ENCODE measurements around the gene TSPAN18. TPM values are rescaled to one million over a fixed set of nuclear protein-coding genes. Genes with fewer than 3 reads are reported as not detected.

Gene TSPAN18
- total and polyA plus RNA-seq, 2 of the 8 experiments (the other 6 are each of a cell fraction or from before 2014, with no cell fraction given): 5.2 to 10.2 TPM

GRCh38 chr11:44946263-44946662 is 219.5 kb downstream of the TSPAN18 start:
- H3K56ac ChIP-seq (replicated peaks; ENCODE audit: insufficient read length, low read depth, low read length): no peak overlapping the region
- H4K20me1 ChIP-seq (replicated peaks in 1 of 2; ENCODE audit: control insufficient read depth in 1 of 2, insufficient read depth in 2 of 2, low read length in 2 of 2): peaks cover 0 to 9% of the 10 kb centered on the region in 2 experiments
- CTCF ChIA-PET (ENCODE audit: partially characterized antibody): interaction anchor here (0.6 to 24.5 kb wide), 13 partner anchors 11 to 1679 kb away, joined by 3 to 1347 read pairs (median 5); no protein-coding TSS in a partner anchor
- H3K4me2 ChIP-seq (ENCODE audit: insufficient read depth in 1 of 2, low read depth in 2 of 2, low read length in 2 of 2): no peak overlapping the region
- H3K14ac ChIP-seq (ENCODE audit: insufficient read length): no peak overlapping the region
- no peak overlapping the region for H2BK120ac ChIP-seq (replicated peaks; ENCODE audit: low read depth, low read length)
- DNase-seq (ENCODE audit: low read depth in 1 of 2, low spot score in 2 of 2) (no peak), FAIRE-seq (no peak)
- peaks cover 0 to 6% (median 0%) of the 10 kb centered on the region in 4 experiments; a peak in 2 of 8 replicates for H3K36me3 ChIP-seq (ENCODE audit: control insufficient read depth in 2 of 4, insufficient read depth in 4 of 4, low read length in 3 of 4)
- H2BK20ac ChIP-seq (ENCODE audit: low read length): peak overlapping the region; percentile 55; the same call in 1 of the 2 replicates
- no peak overlapping the region for H3K23ac ChIP-seq (ENCODE audit: insufficient read length)
- H3K18ac ChIP-seq (ENCODE audit: extremely low read depth, low read length): no peak overlapping the region
- H2AFZ ChIP-seq (ENCODE audit: low read length): no peak overlapping the region
- H4K5ac ChIP-seq (ENCODE audit: insufficient read length, low read depth, low read length): no peak overlapping the region
- H2AK5ac ChIP-seq (ENCODE audit: low read depth, low read length): no peak overlapping the region
- H4K91ac ChIP-seq (replicated peaks; ENCODE audit: insufficient read length, low read length): no peak overlapping the region
- no peaks in the 10 kb centered on the region for H3K9me3 ChIP-seq (ENCODE audit: insufficient read depth in 2 of 2, low read depth in 1 of 2, low read length in 1 of 2)
- H2BK12ac ChIP-seq (ENCODE audit: low read depth, low read length): peak overlapping the region; percentile 60; the same call in 1 of the 2 replicates
- no peak overlapping the region for H3K27ac ChIP-seq (ENCODE audit: low read depth, low read length)
- 0 out of 2 replicates have a peak overlapping the region, but pooled peaks have one; percentile 21 for H2BK5ac ChIP-seq (ENCODE audit: low read depth, low read length)
- POLR2A ChIA-PET (ENCODE audit: partially characterized antibody): interaction anchor here (1.4 to 2.2 kb wide), 6 partner anchors 9 to 19 kb away, joined by 4 to 8 read pairs (median 4); no protein-coding TSS in a partner anchor
- H3K4ac ChIP-seq (replicated peaks; ENCODE audit: insufficient read length, low read depth, low read length): no peak overlapping the region
- H3K23me2 ChIP-seq (ENCODE audit: low read depth, low read length): peaks cover 9% of the 10 kb centered on the region; the same call in 1 of the 2 replicates
- WGBS, 2 experiments (ENCODE audit: extremely low coverage in 1 of 2, insufficient coverage in 1 of 2, insufficient read length in 1 of 2, insufficient replicate concordance in 2 of 2, low coverage in 1 of 2, low lambda C conversion rate in 2 of 2, missing lambda C conversion rate in 1 of 2): 88% methylated on average over 12 of the region's 12 CpGs; no CpG with 5 or more reads in 1 of the 2 experiments
- H4K8ac ChIP-seq (ENCODE audit: extremely low read depth, insufficient read depth, low read length): no peak overlapping the region
- H3K9ac ChIP-seq (replicated peaks in 1 of 4; ENCODE audit: extremely low read depth in 1 of 4, low read depth in 3 of 4, low read length in 3 of 4): no peak overlapping the region
- peaks cover 25% of the 10 kb centered on the region for H3K79me1 ChIP-seq (ENCODE audit: low read depth, low read length)
- H3K27me3 ChIP-seq (replicated peaks in 1 of 4; ENCODE audit: control insufficient read depth in 3 of 4, extremely low read depth in 1 of 4, insufficient read depth in 3 of 4, low read length in 3 of 4): no peaks in the 10 kb centered on the region; a peak in 1 of 7 replicates
- peaks cover 5 to 34% of the 10 kb centered on the region in 2 experiments for H3K79me2 ChIP-seq (ENCODE audit: control insufficient read depth in 1 of 2, insufficient read depth in 2 of 2, low read length in 2 of 2)
- TF ChIP-seq CTBP2 (IDR thresholded peaks at IDR 0.05; ENCODE audit: borderline replicate concordance, insufficient read depth, insufficient read length, low read length) (no peak), SIX5 (IDR thresholded peaks at IDR 0.05; ENCODE audit: low read depth, low read length) (no peak), SIRT6 (IDR thresholded peaks at IDR 0.05; ENCODE audit: low read length) (no peak), RXRA (IDR thresholded peaks at IDR 0.05; ENCODE audit: insufficient read depth, low read depth, low read length) (no peak), TCF12 (IDR thresholded peaks at IDR 0.05; ENCODE audit: low read depth, low read length) (no peak), CHD1 (IDR thresholded peaks at IDR 0.05; ENCODE audit: low read depth, low read length) (no peak), BRCA1 (IDR thresholded peaks at IDR 0.05; ENCODE audit: low read depth, low read length) (no peak), ZNF274 (IDR thresholded peaks at IDR 0.05; ENCODE audit: borderline replicate concordance, extremely low read depth, low read length) (no peak), GTF2F1 (IDR thresholded peaks at IDR 0.05; ENCODE audit: borderline replicate concordance, low read depth, low read length) (no peak), USF2 (IDR thresholded peaks at IDR 0.05; ENCODE audit: low read length) (no peak), SP4 (IDR thresholded peaks at IDR 0.05; ENCODE audit: low read length) (no peak)
- no peak overlapping the region for H3K4me3 ChIP-seq (ENCODE audit: extremely low read depth in 1 of 4, insufficient read depth in 2 of 4, low read depth in 3 of 4, low read length in 4 of 4)
- H2BK15ac ChIP-seq (ENCODE audit: low read length): peak overlapping the region; percentile 72; the same call in 1 of the 2 replicates
- peaks cover 9 to 52% (median 40%) of the 10 kb centered on the region in 4 experiments for H3K4me1 ChIP-seq (replicated peaks in 1 of 4; ENCODE audit: control insufficient read depth in 3 of 4, insufficient read depth in 4 of 4, low read length in 3 of 4)
